ENCODE data around the gene INSYN2A.

GRCh38 chr10:127236266-127236665 lies 39.9 kb upstream of the INSYN2A start:
- TF ChIP-seq CTCF (conservative IDR thresholded peaks at IDR 0.05; ENCODE audit: low read depth, low read length) (no peak), EZH2 (IDR thresholded peaks at IDR 0.05; ENCODE audit: borderline replicate concordance, low read depth, low read length, poor library complexity, severe bottlenecking) (no peak)
